MM.1S (cell line): ENCODE results near the gene SPAG16.

Experiments used
- DNase-seq: peaks from one replicate; pipeline ENCODE4 v3.0.0-alpha.2; 2015
- H2AFZ ChIP-seq: fragments of 300-600 bp; sonication (generic); 2 replicates; pipeline ENCODE4 v1.6.0; 2016; ENCODE audit warnings: antibody characterized with exemption, low read length
- H3F3A ChIP-seq: fragments of 300-600 bp; sonication (generic); 2 replicates; pipeline ENCODE4 v1.6.1; 2016; ENCODE audit warnings: mild to moderate bottlenecking, antibody characterized with exemption, low read length, moderate library complexity, mixed read lengths; ENCODE audit not compliant: insufficient read depth
- H3K27ac ChIP-seq: fragments of 300-600 bp; sonication (generic); 2 replicates; pipeline ENCODE4 v1.5.1; 2016; ENCODE audit warnings: mild to moderate bottlenecking, low read length
- H3K27me3 ChIP-seq: fragments of 300-600 bp; sonication (generic); replicated peaks from 2 replicates; pipeline ENCODE4 v1.6.0; 2016; ENCODE audit warnings: low read length; ENCODE audit not compliant: insufficient read depth
- H3K36me3 ChIP-seq: fragments of 300-600 bp; sonication (generic); replicated peaks from 2 replicates; pipeline ENCODE4 v1.6.1; 2016; ENCODE audit warnings: mild to moderate bottlenecking, low read length, mixed read lengths; ENCODE audit not compliant: insufficient read depth
- H3K4me1 ChIP-seq: fragments of 300-600 bp; sonication (generic); 2 replicates; pipeline ENCODE4 v1.6.1; 2016; ENCODE audit warnings: low read length, mixed read lengths
- H3K4me2 ChIP-seq: fragments of 300-600 bp; sonication (generic); 2 replicates; pipeline ENCODE4 v1.6.0; 2016; ENCODE audit warnings: low read depth, low read length
- H3K4me3 ChIP-seq: fragments of 300-600 bp; sonication (generic); 2 replicates; pipeline ENCODE4 v1.5.1; 2016; ENCODE audit warnings: low read length, mixed read lengths
- H3K79me2 ChIP-seq: fragments of 300-600 bp; sonication (generic); 2 replicates; pipeline ENCODE4 v1.6.1; 2016; ENCODE audit warnings: mixed run types, low read length, mixed read lengths
- H3K9ac ChIP-seq: fragments of 300-600 bp; sonication (generic); 2 replicates; pipeline ENCODE4 v1.6.1; 2016; ENCODE audit warnings: low read length, mixed read lengths
- H3K9me2 ChIP-seq: fragments of 300-600 bp; sonication (generic); replicated peaks from 2 replicates; pipeline ENCODE4 v1.6.1; 2016; ENCODE audit warnings: mild to moderate bottlenecking, low read length, mixed read lengths; ENCODE audit not compliant: insufficient read depth
- H3K9me3 ChIP-seq: fragments of 300-600 bp; sonication (generic); replicated peaks from 2 replicates; pipeline ENCODE4 v1.6.1; 2016; ENCODE audit warnings: mild to moderate bottlenecking, low read length, mixed read lengths; ENCODE audit not compliant: insufficient read depth
- H4K20me1 ChIP-seq: fragments of 300-600 bp; sonication (generic); 2 replicates; pipeline ENCODE4 v1.6.1; 2016; ENCODE audit warnings: mild to moderate bottlenecking, low read length, moderate library complexity, mixed read lengths; ENCODE audit not compliant: insufficient read depth
- EZH2 ChIP-seq: fragments of 300-600 bp; sonication (generic); optimal IDR thresholded peaks from 2 replicates; pipeline ENCODE3; 2017; ENCODE audit warnings: low read depth, mild to moderate bottlenecking, antibody characterized with exemption, low read length, mixed read lengths
- EZH2phosphoT487 ChIP-seq: fragments of 300-600 bp; sonication (generic); IDR thresholded peaks from 2 replicates; pipeline ENCODE4 v1.6.1; 2018; ENCODE audit warnings: antibody characterized with exemption, low read length
- TF ChIP-seq, protein P1 (sequence below): fragments of 300-600 bp; sonication (generic); IDR thresholded peaks from 2 replicates; pipeline ENCODE4 v1.5.1; 2016; ENCODE audit warnings: antibody characterized with exemption, low read length, mixed read lengths

The SPAG16 gene

DNA sequence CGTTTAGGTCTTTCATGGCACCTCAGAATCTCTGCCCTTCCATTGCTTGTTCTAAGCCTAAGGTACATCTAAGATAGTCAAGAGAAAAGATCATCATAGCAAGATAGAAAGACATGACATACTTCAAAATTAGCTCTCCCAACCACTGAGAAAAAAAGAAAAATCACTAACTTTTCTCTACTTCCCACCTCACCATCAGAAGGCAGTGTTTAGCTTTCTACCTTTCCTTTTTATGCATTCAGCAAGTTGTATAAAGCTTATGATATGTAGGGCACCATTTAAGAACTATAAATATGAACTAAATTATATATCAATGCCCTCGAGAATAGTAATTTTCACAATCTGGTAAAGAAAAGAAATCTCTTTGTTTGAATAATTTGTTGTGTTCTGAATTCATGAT, 794.8 kb downstream of the SPAG16 start:
- no peak for DNase-seq
- Histone ChIP-seq H3F3A (no peaks in the 10 kb centered on the region), H3K27me3 (no peaks in the 10 kb centered on the region), H3K4me3 (no peak overlapping the region), H3K36me3 (no peaks in the 10 kb centered on the region), H3K27ac (no peak overlapping the region), H3K9ac (no peak overlapping the region), H3K9me2 (no peaks in the 10 kb centered on the region), H4K20me1 (no peaks in the 10 kb centered on the region), H2AFZ (no peak overlapping the region), H3K9me3 (no peaks in the 10 kb centered on the region), H3K4me1 (no peaks in the 10 kb centered on the region), H3K4me2 (no peak overlapping the region), H3K79me2 (no peaks in the 10 kb centered on the region)
- TF ChIP-seq, protein P1, sequence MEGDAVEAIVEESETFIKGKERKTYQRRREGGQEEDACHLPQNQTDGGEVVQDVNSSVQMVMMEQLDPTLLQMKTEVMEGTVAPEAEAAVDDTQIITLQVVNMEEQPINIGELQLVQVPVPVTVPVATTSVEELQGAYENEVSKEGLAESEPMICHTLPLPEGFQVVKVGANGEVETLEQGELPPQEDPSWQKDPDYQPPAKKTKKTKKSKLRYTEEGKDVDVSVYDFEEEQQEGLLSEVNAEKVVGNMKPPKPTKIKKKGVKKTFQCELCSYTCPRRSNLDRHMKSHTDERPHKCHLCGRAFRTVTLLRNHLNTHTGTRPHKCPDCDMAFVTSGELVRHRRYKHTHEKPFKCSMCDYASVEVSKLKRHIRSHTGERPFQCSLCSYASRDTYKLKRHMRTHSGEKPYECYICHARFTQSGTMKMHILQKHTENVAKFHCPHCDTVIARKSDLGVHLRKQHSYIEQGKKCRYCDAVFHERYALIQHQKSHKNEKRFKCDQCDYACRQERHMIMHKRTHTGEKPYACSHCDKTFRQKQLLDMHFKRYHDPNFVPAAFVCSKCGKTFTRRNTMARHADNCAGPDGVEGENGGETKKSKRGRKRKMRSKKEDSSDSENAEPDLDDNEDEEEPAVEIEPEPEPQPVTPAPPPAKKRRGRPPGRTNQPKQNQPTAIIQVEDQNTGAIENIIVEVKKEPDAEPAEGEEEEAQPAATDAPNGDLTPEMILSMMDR = no peak
- TF ChIP-seq EZH2phosphoT487 (no peak), EZH2 (no peak)

DNA sequence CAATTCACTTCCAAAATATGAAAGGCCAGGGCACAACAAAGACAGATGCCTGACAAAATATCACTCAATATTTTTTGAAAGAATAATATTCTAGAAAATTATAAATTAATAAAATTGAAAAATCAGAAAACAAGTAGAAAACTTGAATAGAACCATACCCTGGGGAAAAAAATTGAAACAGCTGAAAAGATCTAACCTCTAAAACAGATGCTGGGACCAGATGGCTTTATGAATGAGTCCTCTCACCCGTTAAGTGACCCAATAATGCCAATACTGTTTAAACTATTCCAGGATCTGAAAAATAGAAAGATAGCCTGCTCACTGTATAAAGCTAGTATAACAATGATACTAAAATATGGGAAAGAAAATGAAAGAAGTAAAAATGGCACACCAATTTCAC, 804.3 kb downstream of the SPAG16 start:
- DNase-seq = no peak
- Histone ChIP-seq H3K4me3 (no peak overlapping the region), H4K20me1 (no peaks in the 10 kb centered on the region), H3K9ac (no peak overlapping the region), H3K36me3 (no peaks in the 10 kb centered on the region), H3K27me3 (no peaks in the 10 kb centered on the region), H3K79me2 (no peaks in the 10 kb centered on the region), H3F3A (no peaks in the 10 kb centered on the region), H3K4me2 (no peak overlapping the region), H3K27ac (no peak overlapping the region), H3K9me3 (no peaks in the 10 kb centered on the region), H2AFZ (no peak overlapping the region), H3K9me2 (no peaks in the 10 kb centered on the region), H3K4me1 (no peaks in the 10 kb centered on the region)
- TF ChIP-seq EZH2phosphoT487 (no peak), EZH2 (no peak)
- TF ChIP-seq, protein P1 = no peak

DNA sequence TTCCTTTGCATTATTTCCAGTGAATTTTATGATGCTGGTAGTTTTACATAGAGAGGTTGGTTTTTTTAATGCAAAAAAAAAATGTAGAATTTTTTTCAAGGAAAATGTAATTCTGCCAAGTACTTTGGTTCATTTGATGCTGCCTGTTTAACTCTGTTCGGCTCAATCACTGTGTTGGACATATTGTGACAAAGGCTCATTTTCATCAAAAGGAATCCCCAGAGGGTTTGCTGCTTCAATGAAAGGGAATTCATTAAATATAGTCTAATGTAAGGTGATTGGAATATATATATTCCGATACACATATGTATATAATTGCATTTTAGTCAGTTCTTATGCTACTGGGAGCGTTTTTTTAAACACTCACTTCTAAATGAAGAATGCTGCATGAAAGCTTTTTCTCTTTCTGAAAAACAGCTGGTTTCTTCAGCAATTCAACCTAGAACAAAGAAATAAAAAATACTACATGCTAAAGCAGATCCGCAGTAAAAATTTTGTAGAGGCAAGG, 812.0 kb downstream of the SPAG16 start:
- no peaks in the 10 kb centered on the region for H3K4me1 ChIP-seq
- no peaks in the 10 kb centered on the region for H3K9me3 ChIP-seq
- no peaks in the 10 kb centered on the region for H3K36me3 ChIP-seq
- no peaks in the 10 kb centered on the region for H3K79me2 ChIP-seq
- no peaks in the 10 kb centered on the region for H3K9me2 ChIP-seq
- H3K9ac ChIP-seq = no peak overlapping the region
- H2AFZ ChIP-seq = no peak overlapping the region
- H4K20me1 ChIP-seq = no peaks in the 10 kb centered on the region
- TF ChIP-seq EZH2phosphoT487 (no peak), EZH2 (no peak)
- TF ChIP-seq, protein P1 = no peak
- no peak overlapping the region for H3K4me2 ChIP-seq
- H3K27me3 ChIP-seq = no peaks in the 10 kb centered on the region
- H3K4me3 ChIP-seq = no peak overlapping the region
- no peaks in the 10 kb centered on the region for H3F3A ChIP-seq
- no peak overlapping the region for H3K27ac ChIP-seq
- DNase-seq = no peak
